GM12874 (cell line): ENCODE measurements around the gene GIPC3.

Experiments used
- CTCF ChIP-seq: IDR thresholded peaks from 2 replicates; pipeline ENCODE4 v1.5.1; 2011; ENCODE audit warnings: low read depth, mild to moderate bottlenecking, control low read depth, low read length, moderate library complexity; ENCODE audit not compliant: insufficient read depth

GIPC3 gene

GRCh38 chr19:3595521-3596061 is 10.3 kb downstream of the GIPC3 start:
- no peak for TF ChIP-seq CTCF

DNA sequence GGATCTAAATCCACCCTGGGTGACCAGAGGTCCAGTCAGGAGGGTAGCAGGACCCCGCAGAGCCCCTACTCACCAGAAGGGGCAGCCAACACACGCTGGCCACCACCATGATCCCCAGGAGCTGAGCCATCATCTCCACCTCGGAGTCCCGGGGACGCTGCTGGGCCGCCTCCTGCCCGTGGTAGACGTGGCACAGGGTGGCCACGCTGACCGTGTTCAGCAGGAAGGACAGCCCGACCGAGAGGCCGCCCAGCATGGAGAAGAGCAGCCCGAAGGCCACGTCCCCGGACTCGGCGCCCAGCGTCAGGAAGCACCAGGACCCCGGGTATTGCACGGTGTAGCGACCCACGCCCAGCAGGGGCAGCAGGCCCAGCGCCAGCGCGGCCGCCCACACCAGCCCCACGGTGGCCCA is 14.5 kb downstream of the GIPC3 start:
- 0 out of 2 replicates have a peak, but pooled peaks have one; percentile 2 for TF ChIP-seq CTCF

DNA sequence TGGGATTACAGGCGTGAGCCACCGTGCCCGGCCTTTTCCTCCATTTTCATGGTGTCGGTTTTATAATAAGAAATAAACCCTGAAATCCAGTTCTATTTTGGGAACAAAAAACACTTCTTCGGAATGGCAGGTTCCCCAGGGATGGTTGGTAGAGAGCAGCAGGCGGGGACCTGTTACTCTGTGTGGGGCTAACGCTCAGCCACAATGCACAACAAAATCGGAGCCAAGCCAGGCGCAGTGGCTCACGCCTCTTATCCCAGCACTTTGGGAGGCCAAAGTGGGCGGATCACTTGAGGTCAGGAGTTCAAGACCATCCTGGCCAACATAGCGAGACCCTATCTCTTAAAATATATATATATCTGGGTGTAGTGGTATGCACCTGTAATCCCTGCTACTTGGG is 15.7 kb downstream of the GIPC3 start:
- no peak for TF ChIP-seq CTCF

GRCh38 chr19:3603121-3603811 is 18.0 kb downstream of the GIPC3 start:
- TF ChIP-seq CTCF = no peak

DNA sequence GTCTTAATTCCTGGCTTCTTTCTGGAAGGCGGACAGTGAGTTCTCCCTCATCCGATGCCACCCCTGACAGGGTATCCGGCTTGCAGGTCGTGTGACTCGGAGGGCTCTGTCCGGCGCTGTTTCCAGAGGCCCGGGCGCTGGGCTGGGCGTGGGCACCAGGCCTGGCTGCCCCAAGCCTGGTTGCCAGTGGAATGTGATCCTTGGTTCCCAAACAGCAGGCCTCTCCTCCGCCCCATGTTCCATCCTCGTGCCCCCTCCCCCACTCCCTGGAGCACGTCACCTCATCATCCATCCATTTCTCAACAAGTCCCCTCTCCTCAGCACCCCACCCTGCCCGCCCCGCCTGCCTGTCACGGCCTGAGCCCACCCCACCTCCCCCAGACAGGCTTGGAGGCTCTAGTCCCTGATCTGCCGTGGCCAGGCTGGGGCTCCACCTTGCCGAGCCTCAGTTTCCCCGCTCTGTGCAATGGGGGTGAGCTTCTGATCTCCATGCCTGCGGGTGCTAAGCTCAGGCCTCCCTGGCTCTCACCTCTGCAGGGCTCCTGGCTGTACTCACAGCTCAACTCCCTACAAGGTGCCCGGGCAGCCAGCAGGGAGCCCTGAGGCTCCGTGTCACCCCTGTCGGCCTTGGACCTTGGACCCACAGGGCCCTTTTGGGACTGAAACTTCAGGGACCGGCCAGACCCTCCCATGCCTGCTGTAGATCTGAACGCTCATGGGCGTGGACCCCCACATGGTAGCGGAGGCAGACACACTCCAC is 19.1 kb downstream of the GIPC3 start:
- TF ChIP-seq CTCF = no peak

DNA sequence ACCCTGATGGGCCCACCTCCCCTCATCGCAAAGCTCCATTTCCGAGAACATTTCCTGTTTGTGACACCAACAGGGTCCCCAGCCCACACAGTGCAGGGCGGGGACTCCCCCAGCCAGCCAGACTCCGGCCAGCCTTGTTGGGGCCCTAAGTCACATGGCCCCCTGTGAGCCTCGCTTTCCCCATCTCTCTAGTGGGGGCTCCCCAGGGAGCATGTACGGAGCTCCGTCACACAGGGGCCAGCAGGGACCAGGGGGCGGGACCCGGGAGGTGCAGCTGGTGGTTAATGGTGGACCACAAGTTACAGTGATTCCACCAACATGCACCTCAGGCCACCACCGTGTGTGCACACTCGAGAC is 19.7 kb downstream of the GIPC3 start:
- TF ChIP-seq CTCF = no peak

DNA sequence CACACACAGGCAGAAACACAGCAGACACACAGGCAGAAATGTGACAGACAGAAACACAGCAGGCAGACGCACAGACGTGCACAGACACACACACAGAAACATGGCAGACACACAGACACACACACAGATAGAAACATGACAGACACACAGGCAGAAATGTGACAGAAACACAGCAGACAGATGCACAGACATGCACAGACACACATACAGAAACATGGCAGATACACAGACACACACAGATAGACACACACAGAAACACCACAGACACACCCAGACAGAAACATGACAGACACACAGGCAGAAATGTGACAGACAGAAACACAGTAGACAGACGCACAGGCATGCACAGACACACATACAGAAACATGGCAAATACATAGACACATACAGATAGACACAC is 20.1 kb downstream of the GIPC3 start:
- no peak for TF ChIP-seq CTCF
